ENCODE results near the gene SH2D4B. TPM values are rescaled to one million over a fixed set of nuclear protein-coding genes. Genes with fewer than 3 reads are reported as not detected.
A peak's percentile ranks its signal among the peaks of the same experiment; 100 is the strongest.

SH2D4B gene
- polyA plus RNA-seq, 10 donors, result 0.07 to 0.16 (median 0.10) TPM; not detected in 2

DNA sequence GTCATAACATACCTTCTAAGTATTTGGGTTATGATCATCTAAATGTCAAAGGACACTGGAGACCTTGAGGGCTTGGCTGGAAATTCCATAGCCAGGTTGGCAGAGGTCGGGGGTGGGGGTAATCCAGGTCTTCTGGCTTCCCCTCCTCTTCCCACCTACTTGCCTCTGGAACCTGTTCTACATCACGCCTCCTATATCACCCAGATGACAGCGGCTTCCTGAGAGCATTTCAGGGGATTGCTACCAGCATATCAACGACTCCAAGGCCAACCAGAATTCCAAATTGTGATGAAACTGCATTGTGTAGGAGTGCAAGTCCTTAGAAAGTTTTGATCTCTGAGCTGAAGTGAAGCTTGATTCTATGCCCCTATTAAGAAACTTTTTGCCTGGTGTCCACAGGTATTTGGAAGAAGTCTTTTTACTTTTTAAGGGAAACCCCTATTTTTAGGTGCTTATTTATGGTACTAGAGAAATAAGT lies 95.7 kb downstream of the SH2D4B start:
- DNase-seq, result no peak

DNA sequence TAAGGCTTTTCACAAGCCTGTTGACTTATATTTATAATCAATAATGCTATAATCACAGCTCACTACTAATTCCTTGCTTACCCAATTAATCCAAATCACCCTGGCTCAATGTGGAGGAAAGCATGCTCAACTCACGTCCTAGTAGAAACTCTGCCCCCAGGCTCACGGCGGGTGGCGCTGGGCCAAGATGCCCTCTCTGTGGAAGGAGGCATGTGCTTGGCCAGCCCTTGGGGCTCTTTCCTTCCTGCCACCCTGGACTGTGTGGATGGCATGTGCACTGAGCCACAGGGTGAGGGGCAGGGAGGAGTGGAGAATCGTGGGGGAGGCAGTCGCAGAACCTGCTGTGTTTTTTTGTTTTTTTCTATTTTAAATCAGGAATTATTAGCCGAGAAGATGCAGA lies 96.2 kb downstream of the SH2D4B start:
- DNase-seq, result no peak

DNA sequence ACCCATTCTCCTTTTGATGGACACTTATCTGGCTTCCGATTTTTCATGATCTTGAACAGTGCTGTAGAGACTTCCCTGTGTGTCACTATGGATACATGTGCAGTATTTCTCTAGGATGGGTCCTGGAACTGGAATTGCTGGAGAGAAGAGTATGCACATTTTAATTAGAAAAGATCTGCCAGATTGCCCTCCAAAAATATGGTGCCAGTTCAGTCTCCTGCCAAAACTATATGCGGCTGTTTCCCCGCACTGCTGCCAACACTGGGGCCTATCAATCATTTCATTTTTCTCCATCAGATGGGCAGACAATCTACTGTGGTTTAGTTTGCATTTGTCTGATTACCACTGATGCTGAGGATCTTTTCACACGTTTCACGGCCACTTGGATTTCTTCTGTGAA lies 105.0 kb downstream of the SH2D4B start:
- DNase-seq, result no peak

DNA sequence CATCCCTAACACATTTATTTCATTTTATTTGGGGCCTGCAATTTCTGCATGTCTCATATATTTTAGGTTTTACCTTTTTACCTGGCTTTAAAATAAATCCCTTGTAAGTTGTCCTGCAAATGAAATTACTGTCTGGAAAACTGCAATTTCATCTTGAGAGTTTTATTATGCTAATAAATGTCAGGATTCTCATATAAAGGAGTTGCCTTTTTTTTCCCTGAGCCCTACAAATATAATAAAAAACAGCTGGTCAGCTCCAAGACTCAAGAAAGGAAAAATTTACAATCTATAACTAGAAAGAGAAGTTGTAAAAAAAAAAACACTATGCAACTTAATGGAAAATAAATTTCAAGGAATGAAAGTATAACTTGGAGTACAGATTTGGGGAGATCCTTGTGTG lies 108.7 kb downstream of the SH2D4B start:
- peak in 1 of 3 donors; percentile 19 for DNase-seq

DNA sequence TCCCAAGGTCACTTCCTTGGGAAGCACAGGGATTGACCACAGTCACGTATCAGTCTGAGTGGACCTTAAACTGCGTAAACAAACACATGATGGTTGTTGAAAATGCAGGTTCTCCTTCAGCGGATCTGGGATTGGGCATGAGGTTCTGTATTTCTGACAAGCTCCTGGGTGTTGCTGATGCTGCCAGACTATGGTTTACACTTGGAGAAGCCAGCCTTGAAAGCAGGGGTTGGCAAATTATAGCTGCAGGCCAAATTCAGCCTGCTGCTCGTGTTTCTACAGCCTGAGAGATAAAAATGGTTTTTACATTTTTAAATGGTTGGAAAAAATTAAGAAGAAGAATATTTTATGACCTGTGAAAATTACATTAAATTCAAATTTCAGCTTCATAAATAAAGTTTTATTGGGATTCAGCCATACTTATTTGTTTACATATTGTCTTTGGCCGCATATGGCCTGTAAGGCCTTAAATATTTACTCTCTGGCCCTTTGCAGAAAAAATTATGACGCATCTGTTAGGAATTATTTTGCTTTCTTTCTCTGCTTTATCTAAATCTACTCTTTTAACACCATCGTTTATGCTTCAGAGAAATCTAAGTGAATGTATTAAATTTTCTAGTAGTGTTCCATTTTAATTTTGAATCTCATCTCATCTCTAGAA lies 109.6 kb downstream of the SH2D4B start:
- DNase-seq, result no peak

- no peak for DNase-seq
These were observed 110.4 kb downstream of the SH2D4B start for GRCh38 chr10:80648106-80648505.

- no peak for DNase-seq
These were observed 111.5 kb downstream of the SH2D4B start for GRCh38 chr10:80649183-80649582.

DNA sequence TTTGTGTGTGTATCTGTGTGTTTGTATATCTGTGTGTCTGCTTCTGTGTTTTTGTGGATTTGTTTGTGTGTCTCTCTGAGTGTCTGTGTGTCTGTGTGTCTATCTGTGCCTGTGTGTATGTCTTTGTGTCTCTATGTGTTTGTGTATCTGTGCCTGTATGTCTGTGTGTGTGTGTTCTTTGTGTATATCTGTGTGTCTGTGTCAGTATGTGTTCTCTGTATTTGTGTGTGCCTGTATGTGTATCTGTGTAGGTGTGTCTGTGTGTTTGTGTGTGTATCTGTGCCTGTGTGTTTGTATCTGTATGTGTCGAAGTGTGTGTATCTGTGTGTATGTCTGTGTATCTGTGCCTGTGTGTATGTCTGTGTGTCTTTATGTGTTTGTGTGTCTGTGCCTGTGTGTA lies 118.2 kb downstream of the SH2D4B start:
- no peak for DNase-seq

GRCh38 chr10:80658068-80658467 lies 120.4 kb downstream of the SH2D4B start:
- DNase-seq, result no peak

DNA sequence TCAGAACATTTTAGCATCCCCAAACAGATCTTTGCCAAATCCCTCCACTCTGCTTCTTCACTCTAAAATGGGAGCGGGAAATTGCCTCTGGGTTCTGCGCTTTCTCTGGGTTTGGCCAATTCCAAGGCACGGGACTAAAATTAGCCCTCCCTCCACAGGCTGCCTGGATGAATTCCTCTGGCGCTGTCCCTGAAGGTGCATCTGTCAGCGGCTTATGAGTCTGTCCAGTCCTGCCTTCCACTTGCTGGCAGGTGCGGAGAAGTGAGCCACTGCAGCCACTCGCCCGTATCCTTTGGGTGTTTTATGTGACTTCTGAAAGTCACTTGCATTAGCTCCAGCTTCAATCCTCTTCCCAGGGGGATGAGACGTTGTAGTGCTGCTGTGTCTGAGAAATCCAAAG lies 121.6 kb downstream of the SH2D4B start:
- DNase-seq, result no peak

- no peak for DNase-seq
These were observed 122.6 kb downstream of the SH2D4B start for GRCh38 chr10:80660266-80660665.

DNA sequence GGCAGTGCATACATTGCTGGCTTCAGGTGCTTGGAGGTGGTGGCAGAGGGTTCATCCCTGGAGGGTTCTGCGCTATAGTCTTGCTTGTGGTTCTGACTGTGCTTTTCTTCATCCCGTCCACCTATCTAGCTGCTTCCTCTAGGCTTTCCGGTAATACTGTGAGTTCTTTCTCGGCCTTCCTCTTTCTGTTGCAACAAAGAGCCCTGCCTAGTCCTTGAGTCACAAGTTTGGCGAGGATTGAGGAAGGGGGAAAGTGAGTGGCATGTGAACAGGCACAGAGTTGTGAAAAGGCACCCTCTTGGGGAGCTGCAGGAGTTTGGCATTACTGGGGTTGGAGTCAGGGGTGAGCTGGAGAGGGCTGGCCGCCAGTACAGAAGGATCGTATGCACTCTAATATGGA lies 123.0 kb downstream of the SH2D4B start:
- DNase-seq, result no peak

GRCh38 chr10:80661526-80661925 lies 123.8 kb downstream of the SH2D4B start:
- no peak for DNase-seq

- DNase-seq, result peak; percentile 77 to 93 (median 85)
These were observed 124.9 kb downstream of the SH2D4B start for GRCh38 chr10:80662429-80663261.

DNA sequence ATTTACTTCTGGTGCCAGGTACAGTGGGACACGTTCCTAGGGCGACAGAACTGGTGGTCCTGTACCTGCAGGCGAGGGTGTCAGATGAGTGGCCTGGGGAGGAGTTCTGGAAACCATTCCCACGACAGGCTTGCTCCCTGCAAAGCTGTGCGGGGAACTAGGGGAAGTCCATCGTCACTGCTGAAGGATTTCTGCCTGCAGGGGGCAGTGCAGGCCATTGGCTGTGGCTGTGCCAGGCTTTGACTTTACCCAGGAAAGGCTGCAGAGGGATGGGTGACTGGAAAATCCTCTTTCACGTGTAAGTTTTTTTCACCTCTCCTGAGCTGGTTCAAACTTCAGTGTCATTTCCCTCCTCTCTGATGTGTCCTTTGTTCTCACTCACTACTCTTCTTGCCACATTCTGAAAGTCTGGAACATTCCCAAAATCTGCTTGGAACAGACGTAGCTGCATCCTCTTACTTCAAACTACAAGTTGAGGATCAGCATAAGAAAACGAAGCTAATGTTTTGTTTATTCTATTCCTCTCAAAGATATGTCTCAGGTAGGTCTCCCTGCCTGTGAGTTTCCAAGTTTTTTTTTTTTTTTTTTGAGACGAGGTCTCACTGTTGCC lies 126.5 kb downstream of the SH2D4B start:
- DNase-seq, result peak; percentile 46 to 77 (median 52)

- DNase-seq, result no peak
These were observed 131.8 kb downstream of the SH2D4B start for GRCh38 chr10:80669485-80669884.

- DNase-seq, result no peak
These were observed 133.1 kb downstream of the SH2D4B start for GRCh38 chr10:80670774-80671173.

GRCh38 chr10:80671847-80672246 lies 134.1 kb downstream of the SH2D4B start:
- DNase-seq, result no peak

- DNase-seq, result no peak
These were observed 134.9 kb downstream of the SH2D4B start for GRCh38 chr10:80672613-80673012.

DNA sequence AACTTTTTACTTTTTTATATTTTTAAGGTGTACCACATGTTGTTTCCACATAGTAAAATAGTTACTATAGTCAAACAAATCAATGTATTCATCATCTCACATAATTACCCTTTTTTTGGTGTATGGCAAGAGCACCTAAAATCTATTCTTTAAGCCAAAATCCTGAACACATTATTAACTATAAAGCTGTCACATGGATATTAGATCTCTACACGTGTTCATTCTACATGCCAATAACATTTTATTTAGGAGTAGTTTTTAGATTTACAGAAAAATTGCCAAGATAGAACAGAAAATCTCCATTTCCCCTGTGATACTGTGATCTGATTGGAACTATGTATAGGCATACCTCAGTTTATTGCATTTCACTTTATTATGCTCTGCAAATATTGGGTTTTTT lies 137.1 kb downstream of the SH2D4B start:
- no peak for DNase-seq

DNA sequence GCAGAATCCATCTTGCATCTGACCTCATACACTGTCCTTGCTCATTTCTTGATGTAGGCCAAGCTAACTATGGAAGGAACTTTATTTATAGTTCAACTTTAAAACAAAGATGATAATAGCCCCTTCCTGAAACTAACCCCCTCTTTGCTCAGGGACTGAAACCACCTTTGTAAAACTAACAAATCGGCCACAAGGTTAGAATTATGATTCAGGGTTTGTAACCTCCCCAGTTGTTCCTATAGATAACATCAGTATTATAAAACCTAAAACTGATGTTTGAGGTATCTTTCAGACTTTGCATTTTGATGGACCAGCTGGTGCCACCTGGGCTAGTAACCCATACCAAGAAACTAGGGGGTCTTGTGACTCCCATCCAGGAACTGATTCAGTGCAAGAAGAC lies 143.4 kb downstream of the SH2D4B start:
- no peak for DNase-seq

DNA sequence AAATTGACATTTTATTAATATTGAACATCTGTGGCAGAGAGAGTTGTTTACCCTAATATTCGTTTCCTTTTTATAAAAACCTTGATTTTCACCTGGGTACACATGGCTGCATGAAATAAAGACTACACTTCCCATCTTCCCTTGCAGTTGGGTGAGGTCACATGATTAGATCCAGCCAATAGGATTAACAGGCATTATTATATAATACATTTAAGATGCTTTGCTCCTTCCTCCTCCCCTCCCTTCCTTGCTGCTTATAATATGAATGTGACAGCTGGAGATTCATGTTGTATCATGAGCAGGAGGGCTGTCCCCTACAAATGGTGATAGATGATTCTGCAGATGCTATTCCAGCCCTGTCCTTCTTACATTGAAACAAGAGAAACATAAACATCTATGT lies 146.6 kb downstream of the SH2D4B start:
- peak in 1 of 3 donors; percentile 48 for DNase-seq

DNA sequence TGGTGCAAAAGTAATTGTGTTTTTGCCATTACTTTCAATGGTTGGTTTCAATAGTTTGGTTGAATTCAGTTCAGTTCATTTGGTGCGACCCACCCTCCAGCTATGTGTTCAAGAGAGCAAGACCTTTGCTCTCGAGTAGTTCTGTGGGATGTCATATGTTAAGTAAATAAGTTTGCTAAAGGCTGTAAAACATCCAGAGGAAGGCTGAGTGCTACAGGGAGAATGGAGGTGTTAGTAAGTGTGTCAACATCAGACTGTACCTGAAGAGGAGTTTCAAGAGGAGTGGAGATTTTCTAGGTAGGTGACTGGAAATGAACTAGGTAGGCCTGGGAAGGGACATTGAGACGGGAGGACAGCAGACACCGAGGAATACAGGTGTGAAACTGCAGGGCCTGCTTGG lies 147.7 kb downstream of the SH2D4B start:
- no peak for DNase-seq
